ENCODE results near the gene C10orf90.
"Not testable (repeated sequence)": the region's sequence is repeated elsewhere in the genome, so short reads cannot be mapped to it uniquely, and the experiment has no call there.

C10orf90 gene

GRCh38 chr10:126580873-126581647 lies 89.4 kb downstream of the C10orf90 start:
- FAIRE-seq = no peak

GRCh38 chr10:126576336-126576735 lies 94.2 kb downstream of the C10orf90 start:
- no peak for FAIRE-seq

GRCh38 chr10:126570621-126571602 lies 99.6 kb downstream of the C10orf90 start:
- no peak for FAIRE-seq

- FAIRE-seq = no peak
Observed at GRCh38 chr10:126570245-126570570, 100.3 kb downstream of the C10orf90 start.

GRCh38 chr10:126569513-126570244 lies 100.8 kb downstream of the C10orf90 start:
- no peak for FAIRE-seq

- FAIRE-seq = no peak
Observed at GRCh38 chr10:126568809-126569385, 101.6 kb downstream of the C10orf90 start.

- FAIRE-seq = no peak
Observed at GRCh38 chr10:126565871-126566270, 104.6 kb downstream of the C10orf90 start.

GRCh38 chr10:126565441-126565840 lies 105.1 kb downstream of the C10orf90 start:
- no peak for FAIRE-seq

GRCh38 chr10:126564326-126564888 lies 106.1 kb downstream of the C10orf90 start:
- FAIRE-seq = no peak

GRCh38 chr10:126563361-126563760 lies 107.1 kb downstream of the C10orf90 start:
- FAIRE-seq = no peak

- FAIRE-seq = no peak
Observed at GRCh38 chr10:126561921-126562680, 108.4 kb downstream of the C10orf90 start.

GRCh38 chr10:126561294-126561920 lies 109.1 kb downstream of the C10orf90 start:
- FAIRE-seq = no peak

GRCh38 chr10:126558881-126559280 lies 111.6 kb downstream of the C10orf90 start:
- FAIRE-seq = no peak

- no peak for FAIRE-seq
Observed at GRCh38 chr10:126551202-126551601, 119.3 kb downstream of the C10orf90 start.

- FAIRE-seq = not testable (repeated sequence)
Observed at GRCh38 chr10:126550586-126550985, 119.9 kb downstream of the C10orf90 start.

- no peak for FAIRE-seq
Observed at GRCh38 chr10:126549344-126549743, 121.1 kb downstream of the C10orf90 start.

- FAIRE-seq = no peak
Observed at GRCh38 chr10:126544565-126544964, 125.9 kb downstream of the C10orf90 start.

- no peak for FAIRE-seq
Observed at GRCh38 chr10:126538439-126539135, 131.9 kb downstream of the C10orf90 start.

GRCh38 chr10:126536656-126537055 lies 133.8 kb downstream of the C10orf90 start:
- no peak for FAIRE-seq

- FAIRE-seq = no peak
Observed at GRCh38 chr10:126536148-126536547, 134.3 kb downstream of the C10orf90 start.
